ENCODE data around the gene CRACDL. TPM values are rescaled to one million over a fixed set of nuclear protein-coding genes. Genes with fewer than 3 reads are reported as not detected.

The CRACDL gene
- total and polyA plus RNA-seq, 3 experiments from 2014 or later, result 0.22 to 1.2 (median 0.27) TPM

DNA sequence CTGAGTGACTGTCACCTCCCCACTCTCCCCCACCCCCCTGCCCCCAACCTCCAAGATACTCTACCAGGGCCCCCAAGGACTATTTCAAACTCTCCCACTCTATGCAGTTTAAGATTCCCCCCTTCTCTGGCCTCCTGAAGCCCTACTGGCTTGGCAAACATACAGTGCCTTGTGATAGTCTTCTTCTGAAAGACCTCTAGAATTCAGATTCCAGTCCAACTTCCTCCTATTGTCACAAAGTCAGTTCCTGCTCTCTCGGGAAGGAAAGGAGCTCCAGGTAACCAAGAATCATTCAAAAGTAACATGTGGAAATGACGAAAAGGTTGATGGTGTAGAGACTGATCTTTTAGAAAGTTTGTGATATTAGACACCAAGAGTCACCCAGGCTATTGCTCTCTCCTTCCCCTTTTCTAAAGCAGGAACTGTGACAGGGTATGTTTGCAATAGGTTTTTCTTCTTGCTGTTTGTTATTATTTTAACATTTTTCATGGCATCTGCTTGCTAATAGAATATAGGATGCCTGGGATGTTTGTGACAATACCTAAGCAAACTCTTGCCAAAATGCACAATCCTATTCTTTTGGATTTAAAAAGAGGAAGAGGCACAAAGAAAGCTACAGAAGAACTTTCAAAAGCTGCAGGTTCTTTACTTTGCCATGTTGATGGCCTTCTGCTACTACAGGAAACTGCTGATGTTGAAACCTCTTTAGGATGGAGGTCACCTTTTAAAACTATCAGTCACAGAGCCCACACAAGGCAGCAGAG lies 111.6 kb downstream of the CRACDL start:
- peak overlapping the region in 6 of 7 donors; percentile 8 to 87 (median 62) for H3K4me3 Mint-ChIP-seq
- peaks cover 0 to 3% (median 0%) of the 10 kb centered on the region in 3 donors for H3K36me3 Mint-ChIP-seq
- H3K4me1 ChIP-seq (ENCODE audit: insufficient read depth, low read length), result peaks cover 24% of the 10 kb centered on the region

DNA sequence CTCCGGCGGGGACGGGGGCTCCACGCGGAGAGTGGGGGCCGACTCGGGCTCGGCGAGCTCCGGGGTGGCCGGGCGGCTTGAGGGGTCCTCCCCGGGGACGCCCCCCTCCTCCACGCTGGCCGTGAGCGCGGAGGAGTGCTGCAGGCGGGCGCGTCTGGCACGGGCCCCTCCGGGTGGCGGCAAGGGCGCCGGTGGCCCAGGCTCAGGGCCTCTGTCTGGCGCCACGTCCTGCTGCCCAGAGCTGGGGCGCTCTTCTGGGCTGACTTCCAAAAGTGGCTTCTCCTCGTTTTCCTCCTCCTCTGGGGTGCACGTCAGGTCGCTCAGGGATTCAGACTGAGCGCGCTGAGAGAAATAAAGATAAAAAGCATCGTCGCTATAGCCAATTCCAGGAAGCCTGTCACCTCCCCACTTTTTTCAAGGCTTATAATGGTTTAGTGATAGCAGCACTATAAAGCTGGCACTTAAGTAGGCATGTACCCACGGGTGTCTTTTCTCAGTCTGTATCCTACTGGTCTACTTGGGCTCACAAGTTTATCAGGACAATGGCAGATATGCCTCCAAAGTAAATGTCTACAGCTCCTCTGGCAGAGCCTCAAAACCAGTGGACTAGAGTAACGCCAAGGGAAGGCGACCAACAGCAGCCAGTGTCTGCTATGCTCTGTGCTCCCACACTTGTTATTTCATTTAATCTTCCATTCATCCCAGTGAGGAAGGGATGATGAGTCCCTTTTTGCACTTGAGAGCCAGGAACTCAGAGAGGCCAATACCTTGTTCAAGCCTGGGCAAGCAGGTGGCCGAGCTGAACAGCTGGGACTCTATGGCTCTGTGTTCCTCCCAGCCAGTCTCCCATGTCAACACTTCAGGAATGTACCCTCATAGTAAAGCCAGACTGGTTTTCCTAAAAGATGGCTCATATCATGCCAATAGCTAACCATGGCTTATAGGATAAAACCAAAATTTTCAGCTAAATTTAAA lies 112.5 kb downstream of the CRACDL start:
- ChIA-PET CTCF (interaction anchor here (0.6 to 3.8 kb wide), 14 partner anchors 7 to 174 kb away, joined by 3 to 14 read pairs (median 4); no protein-coding TSS in a partner anchor), POLR2A (interaction anchor here (0.5 to 2.0 kb wide), 2 partner anchors 57 to 65 kb away, joined by 3 to 5 read pairs; no protein-coding TSS in a partner anchor)
- H3K4me3 Mint-ChIP-seq, result peak overlapping the region; percentile 72 to 89 (median 84)
- H3K36me3 Mint-ChIP-seq, result peaks cover 0 to 3% (median 0%) of the 10 kb centered on the region in 3 donors
- DNase-seq, result peak in 2 of 5 donors; percentile 16 to 19
- H3K27me3 ChIP-seq (ENCODE audit: insufficient read depth, low read length, poor library complexity, severe bottlenecking), result no peaks in the 10 kb centered on the region
- no peak overlapping the region for H3K4me3 ChIP-seq (ENCODE audit: low read length)
- H3K9me3 ChIP-seq (ENCODE audit: low read length), result no peaks in the 10 kb centered on the region
- no peak overlapping the region for H3K27ac ChIP-seq (ENCODE audit: low read depth, low read length)
- H3K4me1 ChIP-seq (ENCODE audit: insufficient read depth, low read length), result peaks cover 14% of the 10 kb centered on the region
- H3K4me1 Mint-ChIP-seq, result peaks cover 29 to 71% (median 43%) of the 10 kb centered on the region in 3 donors
- no peaks in the 10 kb centered on the region for H3K36me3 ChIP-seq (ENCODE audit: insufficient read depth, low read length)
- no peaks in the 10 kb centered on the region for H3K9me3 Mint-ChIP-seq
- peaks cover 0 to 6% of the 10 kb centered on the region in 2 donors for H3K27me3 Mint-ChIP-seq
- H3K27ac Mint-ChIP-seq, result peak overlapping the region; percentile 74 to 93 (median 91)

More for the DNA sequence above, 111.6 kb downstream of the CRACDL start:
- POLR2A ChIA-PET, result interaction anchor here (0.5 to 2.0 kb wide), 2 partner anchors 58 to 66 kb away, joined by 3 to 5 read pairs; no protein-coding TSS in a partner anchor
- Histone ChIP-seq H3K9me3 (ENCODE audit: low read length) (no peaks in the 10 kb centered on the region), H3K27ac (ENCODE audit: low read depth, low read length) (no peak overlapping the region), H3K4me3 (ENCODE audit: low read length) (no peak overlapping the region), H3K27me3 (ENCODE audit: insufficient read depth, low read length, poor library complexity, severe bottlenecking) (no peaks in the 10 kb centered on the region), H3K36me3 (ENCODE audit: insufficient read depth, low read length) (no peaks in the 10 kb centered on the region)
- Mint-ChIP-seq H3K27me3 (peaks cover 0 to 4% of the 10 kb centered on the region in 2 donors), H3K27ac (peak overlapping the region; percentile 4 to 93 (median 72)), H3K9me3 (no peaks in the 10 kb centered on the region), H3K4me1 (peaks cover 39 to 72% (median 52%) of the 10 kb centered on the region in 3 donors)
- DNase-seq, result no peak
- CTCF ChIA-PET, result interaction anchor here (0.6 to 3.8 kb wide), 9 partner anchors 51 to 175 kb away, joined by 3 to 14 read pairs (median 4); no protein-coding TSS in a partner anchor

DNA sequence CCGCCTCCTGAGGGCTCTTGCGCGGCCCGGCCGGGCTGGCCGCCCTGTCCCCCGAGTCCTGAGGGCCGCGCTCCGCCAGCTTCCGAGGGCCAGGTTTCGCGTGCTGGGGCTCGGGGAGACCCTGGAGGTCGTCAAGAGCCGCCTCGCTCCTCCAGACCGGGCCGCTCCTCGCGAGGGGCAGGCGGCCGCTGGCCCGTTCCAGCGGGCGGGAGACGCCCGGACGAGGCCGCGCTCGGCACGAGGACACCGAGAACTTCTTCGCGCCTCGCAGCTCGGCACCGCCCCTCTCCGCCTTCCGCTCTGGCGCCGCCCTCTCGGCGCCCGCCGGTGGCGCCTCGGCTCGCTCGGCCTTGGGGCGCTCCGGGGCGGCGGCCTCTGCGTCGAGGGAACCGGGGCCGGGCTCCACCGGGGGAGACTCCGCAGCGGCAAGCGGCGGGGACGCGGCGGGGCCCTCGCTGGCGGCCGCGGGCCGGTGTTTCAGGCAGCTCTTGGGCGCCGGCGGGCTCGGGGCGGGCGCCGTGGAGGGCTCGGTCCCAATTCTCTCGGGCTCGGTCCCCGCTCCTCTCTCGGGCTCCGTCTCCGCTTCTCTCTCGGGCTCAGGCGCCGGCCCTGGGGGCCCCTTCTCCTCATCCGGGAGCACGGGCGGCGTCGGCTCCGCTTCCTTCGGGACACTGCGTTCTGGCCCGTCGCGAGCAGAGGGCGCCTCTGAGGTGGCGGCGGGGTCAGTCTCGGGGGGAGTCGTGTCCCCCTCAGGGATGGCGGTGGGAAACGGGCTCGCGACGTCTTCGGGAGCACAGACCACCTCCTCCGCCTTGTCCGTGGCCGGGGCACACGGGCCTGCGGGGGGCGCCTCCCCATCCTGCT lies 113.5 kb downstream of the CRACDL start:
- H3K4me1 Mint-ChIP-seq, result peaks cover 24 to 69% (median 39%) of the 10 kb centered on the region in 3 donors
- ChIA-PET POLR2A (interaction anchor here (0.9 to 2.0 kb wide), 5 partner anchors 14 to 93 kb away, joined by 4 to 12 read pairs (median 5); partner anchors contain the start of gene MGAT4A), CTCF (interaction anchor here (0.6 to 3.8 kb wide), 18 partner anchors 8 to 174 kb away, joined by 3 to 14 read pairs (median 4); no protein-coding TSS in a partner anchor)
- H3K9me3 ChIP-seq (ENCODE audit: low read length), result no peaks in the 10 kb centered on the region
- H3K4me3 ChIP-seq (ENCODE audit: low read length), result no peak overlapping the region
- peaks cover 0 to 3% (median 0%) of the 10 kb centered on the region in 3 donors for H3K36me3 Mint-ChIP-seq
- H3K27ac Mint-ChIP-seq, result peak overlapping the region in 1 of 8 donors; percentile 33
- H3K27me3 Mint-ChIP-seq, result peaks cover 0 to 6% of the 10 kb centered on the region in 2 donors
- H3K4me3 Mint-ChIP-seq, result peak overlapping the region in 3 of 7 donors; percentile 32 to 87 (median 41)
- H3K27me3 ChIP-seq (ENCODE audit: insufficient read depth, low read length, poor library complexity, severe bottlenecking), result no peaks in the 10 kb centered on the region
- H3K9me3 Mint-ChIP-seq, result no peaks in the 10 kb centered on the region
- H3K27ac ChIP-seq (ENCODE audit: low read depth, low read length), result no peak overlapping the region
- H3K36me3 ChIP-seq (ENCODE audit: insufficient read depth, low read length), result no peaks in the 10 kb centered on the region
- DNase-seq, result peak; percentile 39 to 71 (median 61)
- peaks cover 5% of the 10 kb centered on the region for H3K4me1 ChIP-seq (ENCODE audit: insufficient read depth, low read length)

DNA sequence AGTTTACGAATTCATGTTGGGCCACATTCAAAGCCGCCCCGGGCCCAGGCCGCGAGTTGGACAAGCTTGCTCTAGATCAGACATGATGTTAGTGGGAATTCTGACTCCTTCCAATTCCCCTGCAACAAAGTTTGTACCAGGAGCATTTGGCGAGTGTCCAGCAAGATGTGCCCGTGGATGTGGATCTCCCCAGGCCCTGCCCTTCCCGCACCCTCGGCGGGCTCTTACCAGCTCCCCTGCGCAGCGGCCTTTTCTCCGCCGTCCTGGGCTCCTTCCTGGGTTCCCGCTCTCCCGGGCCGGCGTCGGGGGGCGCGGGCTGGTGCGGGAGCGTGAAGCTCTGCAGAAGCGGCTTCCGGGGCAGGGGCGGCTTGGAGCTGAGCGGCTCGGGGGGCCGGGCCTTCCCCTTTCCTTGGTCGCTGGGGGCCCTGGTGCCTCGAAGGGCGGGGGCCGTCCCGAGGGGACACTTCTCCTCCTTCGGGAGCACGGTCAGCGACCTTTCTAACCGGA lies 114.3 kb downstream of the CRACDL start:
- Mint-ChIP-seq H3K27me3 (peaks cover 0 to 6% of the 10 kb centered on the region in 2 donors), H3K36me3 (peaks cover 0 to 3% (median 0%) of the 10 kb centered on the region in 3 donors)
- peaks cover 4% of the 10 kb centered on the region for H3K4me1 ChIP-seq (ENCODE audit: insufficient read depth, low read length)

DNA sequence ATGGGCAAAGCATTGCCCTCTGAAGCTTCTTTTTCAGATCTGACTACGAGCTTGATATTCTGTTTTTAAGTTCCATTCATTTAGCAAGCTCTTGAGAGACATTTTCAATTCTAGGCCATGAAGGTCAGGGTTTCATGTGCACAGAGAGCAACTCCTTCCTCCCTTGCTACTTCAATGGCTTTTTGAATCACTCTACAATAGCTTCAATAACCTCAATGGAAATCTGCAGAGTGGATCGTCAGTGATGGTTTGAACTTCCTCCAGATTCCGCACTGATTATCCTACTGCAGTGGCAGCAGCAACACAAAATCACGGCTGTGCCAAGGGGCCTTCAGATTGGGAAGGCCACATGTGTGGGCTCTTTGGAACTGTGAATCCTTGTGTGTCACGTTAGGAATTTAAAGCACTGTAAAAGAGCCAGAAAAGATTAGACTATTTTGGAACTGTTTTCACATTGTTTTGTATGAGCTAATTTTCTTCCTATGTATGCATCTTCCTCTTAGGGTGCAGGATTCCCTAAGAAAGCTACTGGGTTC lies 116.7 kb downstream of the CRACDL start:
- peaks cover 4% of the 10 kb centered on the region for H3K4me1 ChIP-seq (ENCODE audit: insufficient read depth, low read length)
- H3K4me3 ChIP-seq (ENCODE audit: low read length), result no peak overlapping the region
- Mint-ChIP-seq H3K27me3 (peaks cover 3 to 6% of the 10 kb centered on the region in 2 donors), H3K9me3 (no peaks in the 10 kb centered on the region), H3K4me3 (no peak overlapping the region), H3K27ac (peak overlapping the region in 1 of 8 donors; percentile 66), H3K36me3 (peaks cover 0 to 8% (median 2%) of the 10 kb centered on the region in 3 donors), H3K4me1 (peaks cover 17 to 39% (median 23%) of the 10 kb centered on the region in 3 donors)
- CTCF ChIA-PET, result interaction anchor here (1.0 to 1.6 kb wide), 2 partner anchors 11 to 52 kb away, joined by 3 to 4 read pairs; no protein-coding TSS in a partner anchor
- no peak overlapping the region for H3K27ac ChIP-seq (ENCODE audit: low read depth, low read length)
- H3K27me3 ChIP-seq (ENCODE audit: insufficient read depth, low read length, poor library complexity, severe bottlenecking), result no peaks in the 10 kb centered on the region
- no peaks in the 10 kb centered on the region for H3K36me3 ChIP-seq (ENCODE audit: insufficient read depth, low read length)
- no peaks in the 10 kb centered on the region for H3K9me3 ChIP-seq (ENCODE audit: low read length)
- DNase-seq, result no peak
- POLR2A ChIA-PET, result interaction anchor here (0.7 kb wide), 1 partner anchor 106 kb away, joined by 6 read pairs; no protein-coding TSS in a partner anchor

More for the DNA sequence above, 114.3 kb downstream of the CRACDL start:
- Histone ChIP-seq H3K9me3 (ENCODE audit: low read length) (no peaks in the 10 kb centered on the region), H3K4me3 (ENCODE audit: low read length) (no peak overlapping the region), H3K36me3 (ENCODE audit: insufficient read depth, low read length) (no peaks in the 10 kb centered on the region), H3K27me3 (ENCODE audit: insufficient read depth, low read length, poor library complexity, severe bottlenecking) (no peaks in the 10 kb centered on the region), H3K27ac (ENCODE audit: low read depth, low read length) (no peak overlapping the region)
- ChIA-PET CTCF (interaction anchor here (0.6 to 3.8 kb wide), 14 partner anchors 9 to 173 kb away, joined by 3 to 14 read pairs (median 4); no protein-coding TSS in a partner anchor), POLR2A (interaction anchor here (0.9 to 1.9 kb wide), 4 partner anchors 15 to 92 kb away, joined by 4 to 12 read pairs (median 6); partner anchors contain the start of gene MGAT4A)
- no peaks in the 10 kb centered on the region for H3K9me3 Mint-ChIP-seq
- peak overlapping the region in 2 of 7 donors; percentile 32 to 34 for H3K4me3 Mint-ChIP-seq
- H3K27ac Mint-ChIP-seq, result peak overlapping the region in 2 of 8 donors; percentile 29 to 43
- peaks cover 23 to 63% (median 33%) of the 10 kb centered on the region in 3 donors for H3K4me1 Mint-ChIP-seq
- no peak for DNase-seq

DNA sequence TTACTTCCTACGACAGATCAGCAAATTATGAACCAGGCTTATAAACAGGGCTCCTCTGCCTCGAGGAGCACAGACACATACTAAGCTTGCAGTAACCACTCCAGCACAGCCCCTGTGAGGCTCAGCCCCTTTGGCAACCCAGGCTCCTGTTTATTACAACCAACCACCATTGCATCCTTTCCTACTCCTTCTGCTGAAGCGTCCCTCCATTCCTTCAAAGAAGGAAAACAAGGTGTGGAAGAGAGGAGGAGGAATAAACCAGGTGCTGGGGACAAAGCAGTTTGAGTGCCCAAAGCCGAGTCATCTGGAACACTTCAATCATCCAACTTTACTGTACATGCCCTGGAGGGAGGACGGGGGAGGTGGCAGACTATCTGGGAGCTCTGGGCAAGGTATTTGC lies 117.9 kb downstream of the CRACDL start:
- no peaks in the 10 kb centered on the region for H3K9me3 ChIP-seq (ENCODE audit: low read length)
- ChIA-PET CTCF (interaction anchor here (1.0 to 1.6 kb wide), 3 partner anchors 12 to 185 kb away, joined by 3 to 4 read pairs (median 3); no protein-coding TSS in a partner anchor), POLR2A (no interaction called here)
- H3K4me1 ChIP-seq (ENCODE audit: insufficient read depth, low read length), result no peaks in the 10 kb centered on the region
- Mint-ChIP-seq H3K27ac (no peak overlapping the region), H3K4me3 (peak overlapping the region in 2 of 7 donors; percentile 19 to 28), H3K27me3 (peaks cover 3% of the 10 kb centered on the region in 2 donors), H3K9me3 (no peaks in the 10 kb centered on the region), H3K36me3 (peaks cover 0 to 7% (median 2%) of the 10 kb centered on the region in 3 donors), H3K4me1 (peaks cover 7 to 28% (median 15%) of the 10 kb centered on the region in 3 donors)
- no peak overlapping the region for H3K4me3 ChIP-seq (ENCODE audit: low read length)
- H3K27me3 ChIP-seq (ENCODE audit: insufficient read depth, low read length, poor library complexity, severe bottlenecking), result no peaks in the 10 kb centered on the region
- no peak overlapping the region for H3K27ac ChIP-seq (ENCODE audit: low read depth, low read length)
- no peak for DNase-seq
- H3K36me3 ChIP-seq (ENCODE audit: insufficient read depth, low read length), result no peaks in the 10 kb centered on the region
